LNCAP (cell line): Measurements from ENCODE around the gene RNF144A.

Experiments
- CTCF ChIP-seq: fragments of 450-650 bp; IDR thresholded peaks from 2 replicates; pipeline ENCODE4 v1.5.1; 2017; ENCODE audit warnings: mild to moderate bottlenecking

RNF144A gene

DNA sequence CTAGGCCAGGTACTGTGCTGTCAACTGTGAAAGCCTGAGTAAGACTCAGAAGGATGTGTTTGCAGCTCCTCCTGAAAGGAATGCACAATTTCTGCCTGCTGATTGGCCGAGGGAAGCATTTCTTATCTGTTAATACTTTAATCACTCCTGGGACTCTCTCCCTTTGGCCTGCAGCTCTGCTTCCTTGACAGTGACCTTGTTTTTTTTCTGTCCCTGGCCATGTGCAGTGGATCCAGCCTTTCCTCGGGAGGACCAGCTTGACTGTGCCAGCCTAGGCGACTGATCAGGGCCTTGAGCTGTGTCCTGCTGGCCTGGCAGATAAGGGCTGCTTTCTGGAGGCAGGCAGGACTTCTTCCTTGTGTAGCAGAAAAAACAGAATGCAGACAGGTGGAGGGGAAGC, 10.0 kb downstream of the RNF144A start:
- no peak for TF ChIP-seq CTCF

DNA sequence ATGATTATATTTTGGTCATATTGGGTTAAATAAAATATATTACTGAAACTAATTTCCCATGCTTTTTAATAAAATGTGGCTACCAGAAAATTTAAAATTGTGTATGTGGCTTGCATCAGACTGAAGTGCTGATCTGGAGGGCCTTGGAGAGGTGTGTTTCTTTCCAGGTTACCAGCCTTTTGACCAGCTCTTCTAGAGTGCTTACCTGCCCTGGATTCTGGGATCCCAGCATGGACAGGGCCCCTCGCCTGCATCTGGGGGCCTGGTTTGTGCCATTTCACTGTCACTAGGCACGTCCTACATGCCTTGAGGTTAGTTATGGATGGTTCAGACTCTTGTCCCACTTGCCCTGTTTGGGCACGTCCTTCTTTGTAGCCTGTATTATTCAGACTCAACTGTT, 10.5 kb downstream of the RNF144A start:
- no peak for TF ChIP-seq CTCF

DNA sequence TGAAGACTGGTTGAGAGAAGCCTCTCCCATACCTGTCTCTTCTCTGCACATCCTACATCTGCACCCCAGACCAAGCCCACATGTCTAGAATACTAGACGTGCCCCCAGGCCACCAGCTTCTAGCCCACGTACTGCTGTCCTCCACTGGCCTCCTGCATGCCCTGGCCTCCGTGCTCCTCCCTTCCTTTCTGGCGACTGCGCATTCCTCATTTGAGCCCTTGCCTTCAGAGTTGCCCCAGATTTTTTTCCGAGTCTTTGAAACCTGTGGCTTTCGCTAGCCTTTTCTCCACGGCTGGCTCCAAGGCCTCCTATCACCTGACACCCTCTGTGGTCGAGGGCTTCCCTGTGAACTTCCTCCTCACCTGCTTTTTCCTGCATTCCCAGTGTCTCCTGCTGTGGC, 11.2 kb downstream of the RNF144A start:
- no peak for TF ChIP-seq CTCF

DNA sequence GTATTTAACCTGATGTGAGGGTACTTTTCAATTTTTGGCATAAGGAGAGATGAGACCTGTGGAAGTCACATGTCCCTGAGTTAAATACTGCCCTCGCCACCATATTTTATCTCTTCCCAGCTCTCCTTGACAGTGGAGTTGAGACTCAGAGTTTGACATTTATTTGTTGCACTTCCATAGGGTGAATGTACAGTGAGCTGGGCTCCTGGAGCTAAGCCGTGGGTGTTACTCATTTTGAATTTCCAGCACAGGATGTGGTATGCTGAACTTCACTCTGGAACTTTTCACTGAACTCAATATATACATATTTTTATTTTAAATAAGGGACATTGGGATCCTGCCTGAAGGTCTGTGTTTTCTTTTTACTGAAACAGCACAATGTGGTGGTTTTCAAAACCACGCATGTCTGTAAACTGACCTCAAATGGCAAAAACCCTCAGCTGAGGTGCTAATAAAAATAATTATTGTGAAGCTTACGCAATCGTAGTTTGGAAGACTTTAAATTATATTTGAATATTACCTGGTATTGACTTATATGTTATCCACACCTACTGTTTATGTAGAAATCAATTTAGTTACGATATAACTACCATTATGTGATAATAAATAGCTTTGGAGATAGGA, 12.1 kb downstream of the RNF144A start:
- no peak for TF ChIP-seq CTCF

DNA sequence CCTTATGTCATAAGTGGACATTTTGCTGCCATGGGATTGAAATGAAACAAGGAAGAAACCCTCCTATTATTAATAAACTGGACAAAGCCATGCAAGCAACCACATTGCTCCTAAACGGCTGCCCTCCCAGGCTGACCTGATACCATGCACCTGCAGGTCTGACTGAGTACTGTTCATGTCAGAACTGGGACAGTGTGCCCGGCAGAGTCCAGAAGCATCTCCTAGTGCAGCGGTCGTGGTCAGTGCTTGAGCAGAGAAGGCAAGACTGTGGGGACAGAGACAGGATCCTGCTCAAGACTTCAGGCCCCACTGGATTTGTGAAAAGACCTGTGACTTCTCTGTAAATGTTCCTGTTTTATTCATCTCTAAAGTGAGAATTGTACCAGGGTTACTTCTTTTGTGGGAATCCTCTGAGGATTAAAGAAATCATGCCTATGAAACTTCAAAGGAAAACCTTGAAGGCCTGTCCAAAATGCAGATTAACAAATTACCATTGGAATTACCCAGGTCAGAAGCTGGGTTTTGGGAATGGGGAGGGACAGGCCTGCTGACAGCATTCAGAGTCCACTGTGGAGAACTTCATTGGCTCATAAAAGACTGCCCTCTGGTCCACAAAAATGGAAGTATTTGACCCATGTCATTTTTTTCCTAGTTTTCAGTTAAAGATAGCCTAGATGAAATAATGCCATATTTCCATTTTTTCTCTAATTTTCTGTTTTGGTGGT, 13.9 kb downstream of the RNF144A start:
- TF ChIP-seq CTCF, result no peak

GRCh38 chr2:6931753-6932152, 14.5 kb downstream of the RNF144A start:
- no peak for TF ChIP-seq CTCF

DNA sequence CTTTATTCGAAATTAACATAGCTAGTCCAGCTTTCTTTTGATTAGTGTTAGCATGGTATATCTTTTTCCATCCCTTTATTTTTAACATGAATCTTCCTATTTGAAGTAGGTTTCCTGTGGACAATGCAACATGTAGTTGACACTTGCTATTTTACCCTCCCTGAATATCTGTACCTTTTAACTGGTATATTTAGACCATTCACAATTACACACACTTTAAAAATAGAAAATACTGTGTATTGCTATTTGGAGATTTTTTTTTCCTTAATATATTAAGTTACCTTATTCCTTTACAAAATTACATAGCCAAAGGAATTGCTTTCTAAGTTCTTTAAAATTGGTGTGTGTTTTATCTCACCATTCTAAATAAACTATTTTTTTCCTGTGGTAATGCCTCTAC, 15.0 kb downstream of the RNF144A start:
- no peak for TF ChIP-seq CTCF
